SK-N-SH (cell line): Measurements from ENCODE around the gene UBA1.

ENCODE experiments used
- EP300 ChIP-seq, 2 experiments: IDR thresholded peaks; 2 replicates each; pipeline versions ENCODE4 v1.4.0 to v1.6.1; 2012; ENCODE audit warnings: borderline replicate concordance in 1 of 2, low read depth in 1 of 2, low read length in 1 of 2
- GABPA ChIP-seq: IDR thresholded peaks from 2 replicates; pipeline ENCODE4 v1.4.0; 2012; ENCODE audit warnings: low read depth, mild to moderate bottlenecking
- TF ChIP-seq, protein P1 (sequence below): IDR thresholded peaks from 2 replicates; pipeline ENCODE4 v1.6.1; 2012; ENCODE audit warnings: mild to moderate bottlenecking, low read depth, low read length, moderate library complexity
- TF ChIP-seq, protein P2 (sequence below): fragments of 200-600 bp; sonication (generic); IDR thresholded peaks from 2 replicates; pipeline ENCODE4 v1.6.1; 2017; ENCODE audit warnings: antibody characterized with exemption, mild to moderate bottlenecking, moderate library complexity

DNA sequence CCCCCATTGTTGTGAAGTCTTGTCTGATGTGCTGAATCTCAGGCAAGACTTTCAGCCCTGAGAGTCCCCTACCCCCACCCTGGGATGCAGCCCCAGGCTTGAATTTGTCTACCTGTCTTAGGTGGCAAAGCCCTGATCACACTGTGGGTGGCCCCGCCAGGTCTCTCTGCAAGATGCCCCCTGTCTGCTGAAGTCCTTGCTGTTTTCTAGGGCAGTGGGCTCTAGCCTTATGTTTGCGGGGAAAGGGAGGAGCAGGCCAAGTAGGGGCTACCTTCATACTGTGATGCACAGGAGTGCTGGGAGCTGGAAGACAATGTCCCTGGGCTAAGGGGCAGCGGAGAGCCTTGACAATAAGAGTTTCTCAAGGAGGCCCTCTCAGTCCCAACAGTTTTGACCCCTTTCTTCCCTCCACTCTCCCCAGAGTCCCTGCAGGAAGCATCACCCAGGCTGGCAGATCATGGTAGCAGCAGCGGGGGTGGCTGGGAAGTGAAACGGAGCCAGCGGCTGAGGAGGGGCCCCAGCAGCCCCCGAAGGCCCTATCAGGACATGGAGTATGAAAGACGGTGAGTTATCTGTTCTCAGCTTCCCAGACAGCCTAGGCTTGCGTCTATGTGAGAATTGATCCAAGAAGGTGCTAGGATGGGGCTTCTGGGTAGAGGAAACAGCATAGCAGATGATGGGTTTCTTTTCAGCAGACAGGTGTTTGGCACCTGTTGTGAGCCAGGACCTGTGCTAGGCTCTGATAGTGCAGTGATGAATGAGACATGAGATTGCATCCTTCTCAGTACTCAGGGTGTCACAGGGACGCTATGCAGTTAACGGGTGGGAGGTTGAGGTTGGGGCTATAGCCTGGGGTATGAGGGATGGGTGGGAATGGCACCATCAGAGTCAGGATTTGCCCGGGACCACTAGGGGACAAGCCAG, 46.4 kb upstream of the UBA1 start:
- TF ChIP-seq, protein P1, sequence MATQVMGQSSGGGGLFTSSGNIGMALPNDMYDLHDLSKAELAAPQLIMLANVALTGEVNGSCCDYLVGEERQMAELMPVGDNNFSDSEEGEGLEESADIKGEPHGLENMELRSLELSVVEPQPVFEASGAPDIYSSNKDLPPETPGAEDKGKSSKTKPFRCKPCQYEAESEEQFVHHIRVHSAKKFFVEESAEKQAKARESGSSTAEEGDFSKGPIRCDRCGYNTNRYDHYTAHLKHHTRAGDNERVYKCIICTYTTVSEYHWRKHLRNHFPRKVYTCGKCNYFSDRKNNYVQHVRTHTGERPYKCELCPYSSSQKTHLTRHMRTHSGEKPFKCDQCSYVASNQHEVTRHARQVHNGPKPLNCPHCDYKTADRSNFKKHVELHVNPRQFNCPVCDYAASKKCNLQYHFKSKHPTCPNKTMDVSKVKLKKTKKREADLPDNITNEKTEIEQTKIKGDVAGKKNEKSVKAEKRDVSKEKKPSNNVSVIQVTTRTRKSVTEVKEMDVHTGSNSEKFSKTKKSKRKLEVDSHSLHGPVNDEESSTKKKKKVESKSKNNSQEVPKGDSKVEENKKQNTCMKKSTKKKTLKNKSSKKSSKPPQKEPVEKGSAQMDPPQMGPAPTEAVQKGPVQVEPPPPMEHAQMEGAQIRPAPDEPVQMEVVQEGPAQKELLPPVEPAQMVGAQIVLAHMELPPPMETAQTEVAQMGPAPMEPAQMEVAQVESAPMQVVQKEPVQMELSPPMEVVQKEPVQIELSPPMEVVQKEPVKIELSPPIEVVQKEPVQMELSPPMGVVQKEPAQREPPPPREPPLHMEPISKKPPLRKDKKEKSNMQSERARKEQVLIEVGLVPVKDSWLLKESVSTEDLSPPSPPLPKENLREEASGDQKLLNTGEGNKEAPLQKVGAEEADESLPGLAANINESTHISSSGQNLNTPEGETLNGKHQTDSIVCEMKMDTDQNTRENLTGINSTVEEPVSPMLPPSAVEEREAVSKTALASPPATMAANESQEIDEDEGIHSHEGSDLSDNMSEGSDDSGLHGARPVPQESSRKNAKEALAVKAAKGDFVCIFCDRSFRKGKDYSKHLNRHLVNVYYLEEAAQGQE = no peak
- TF ChIP-seq, protein P2, sequence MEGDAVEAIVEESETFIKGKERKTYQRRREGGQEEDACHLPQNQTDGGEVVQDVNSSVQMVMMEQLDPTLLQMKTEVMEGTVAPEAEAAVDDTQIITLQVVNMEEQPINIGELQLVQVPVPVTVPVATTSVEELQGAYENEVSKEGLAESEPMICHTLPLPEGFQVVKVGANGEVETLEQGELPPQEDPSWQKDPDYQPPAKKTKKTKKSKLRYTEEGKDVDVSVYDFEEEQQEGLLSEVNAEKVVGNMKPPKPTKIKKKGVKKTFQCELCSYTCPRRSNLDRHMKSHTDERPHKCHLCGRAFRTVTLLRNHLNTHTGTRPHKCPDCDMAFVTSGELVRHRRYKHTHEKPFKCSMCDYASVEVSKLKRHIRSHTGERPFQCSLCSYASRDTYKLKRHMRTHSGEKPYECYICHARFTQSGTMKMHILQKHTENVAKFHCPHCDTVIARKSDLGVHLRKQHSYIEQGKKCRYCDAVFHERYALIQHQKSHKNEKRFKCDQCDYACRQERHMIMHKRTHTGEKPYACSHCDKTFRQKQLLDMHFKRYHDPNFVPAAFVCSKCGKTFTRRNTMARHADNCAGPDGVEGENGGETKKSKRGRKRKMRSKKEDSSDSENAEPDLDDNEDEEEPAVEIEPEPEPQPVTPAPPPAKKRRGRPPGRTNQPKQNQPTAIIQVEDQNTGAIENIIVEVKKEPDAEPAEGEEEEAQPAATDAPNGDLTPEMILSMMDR = no peak
- TF ChIP-seq EP300 (IDR thresholded peaks at IDR 0.05; ENCODE audit: borderline replicate concordance in 1 of 2, low read depth in 1 of 2, low read length in 1 of 2) (no peak), GABPA (no peak)
